Keratinocyte (primary cell): ENCODE results near the gene DSCAML1. TPM values are rescaled to one million over a fixed set of nuclear protein-coding genes. Genes with fewer than 3 reads are reported as not detected.

Source experiments
- DNase-seq: peaks from one replicate; pipeline ENCODE4 v3.0.0-alpha.2; 2011; ENCODE audit warnings: low read depth, missing footprints, low spot score
- FAIRE-seq: peaks from 2 replicates; lab custom pipeline; 2011; peaks lifted over from hg19 to GRCh38; lab: Jason Lieb, UNC
- H2AFZ ChIP-seq: 2 replicates; pipeline ENCODE4 v1.6.0; 2012; ENCODE audit warnings: low read length, control low read depth, inconsistent platforms; ENCODE audit not compliant: control insufficient read depth
- H3K27ac ChIP-seq: 2 replicates; pipeline ENCODE4 v1.5.1; 2011; ENCODE audit warnings: low read length; ENCODE audit not compliant: control insufficient read depth, insufficient read depth
- H3K27me3 ChIP-seq: 3 replicates; pipeline ENCODE4 v1.6.0; 2011; ENCODE audit warnings: low read length; ENCODE audit not compliant: control insufficient read depth, insufficient read depth; ENCODE audit errors: extremely low read depth
- H3K36me3 ChIP-seq, 2 experiments: 2 replicates in 1 of 2; 3 replicates in 1 of 2; pipeline ENCODE4 v1.5.1; 2011; ENCODE audit warnings: low read length in 2 of 2, mild to moderate bottlenecking in 1 of 2; ENCODE audit not compliant: control insufficient read depth in 2 of 2, insufficient read depth in 2 of 2; ENCODE audit errors: extremely low read depth in 1 of 2
- H3K4me1 ChIP-seq: 3 replicates; pipeline ENCODE4 v1.5.1; 2011; ENCODE audit warnings: low read length; ENCODE audit not compliant: control insufficient read depth, insufficient read depth; ENCODE audit errors: extremely low read depth
- H3K4me2 ChIP-seq: 3 replicates; pipeline ENCODE4 v1.6.0; 2011; ENCODE audit warnings: low read depth, low read length; ENCODE audit not compliant: control insufficient read depth, insufficient read depth; ENCODE audit errors: extremely low read depth
- H3K4me3 ChIP-seq, 3 experiments: fragments of 200-600 bp in 1 of 3; sonication (generic) in 1 of 3; 2 replicates in 2 of 3; 3 replicates in 1 of 3; pipeline ENCODE4 v1.5.1; 2011 to 2016; ENCODE audit warnings: low read length in 3 of 3, mild to moderate bottlenecking in 3 of 3, control low read depth in 2 of 3, inconsistent platforms in 1 of 3, low read depth in 1 of 3, mixed read lengths in 1 of 3, mixed run types in 1 of 3, moderate library complexity in 1 of 3; ENCODE audit not compliant: control insufficient read depth in 2 of 3, insufficient read depth in 2 of 3; ENCODE audit errors: extremely low read depth in 1 of 3
- H3K79me2 ChIP-seq: 2 replicates; pipeline ENCODE4 v1.6.0; 2012; ENCODE audit warnings: low read length; ENCODE audit not compliant: control insufficient read depth, insufficient read depth
- H3K9ac ChIP-seq: 3 replicates; pipeline ENCODE4 v1.6.0; 2011; ENCODE audit warnings: low read length; ENCODE audit not compliant: control insufficient read depth, insufficient read depth; ENCODE audit errors: extremely low read depth
- H3K9me1 ChIP-seq: 3 replicates; pipeline ENCODE4 v1.6.0; 2011; ENCODE audit warnings: low read length; ENCODE audit not compliant: control insufficient read depth, insufficient read depth; ENCODE audit errors: extremely low read depth
- H3K9me3 ChIP-seq: 2 replicates; pipeline ENCODE4 v1.5.1; 2012; ENCODE audit warnings: low read depth, low read length; ENCODE audit not compliant: control insufficient read depth
- H4K20me1 ChIP-seq: 3 replicates; pipeline ENCODE4 v1.6.0; 2011; ENCODE audit warnings: low read length; ENCODE audit not compliant: control insufficient read depth, insufficient read depth; ENCODE audit errors: extremely low read depth
- CTCF ChIP-seq, 3 experiments: IDR thresholded peaks in 1 of 3; conservative IDR thresholded peaks in 1 of 3; optimal IDR thresholded peaks in 1 of 3; 2 replicates in 2 of 3; 3 replicates in 1 of 3; pipeline versions ENCODE3 to v1.5.1; 2011; ENCODE audit warnings: low read length in 3 of 3, mild to moderate bottlenecking in 3 of 3, moderate library complexity in 2 of 3, control low read depth in 1 of 3, inconsistent platforms in 1 of 3; ENCODE audit not compliant: insufficient read depth in 2 of 3; ENCODE audit errors: extremely low read depth in 1 of 3
- EZH2 ChIP-seq: IDR thresholded peaks from one replicate; pipeline ENCODE4 v1.6.1; 2012; ENCODE audit warnings: inconsistent platforms, mild to moderate bottlenecking, low read length, moderate library complexity
- dilution Hi-C: fragments of 300-500 bp; cut with MboI; formaldehyde crosslinking; loops from one replicate; pipeline ENCODE4 v1.7.0; 2020; ENCODE audit warnings: low sequenced_read_pairs; ENCODE audit not compliant: extremely low pct_ligation_motif_present
- polyA plus RNA-seq, 5 experiments: library from polyadenylated mRNA; depleted of rRNA in 3 of 5; stranded (reverse) in 3 of 5; stranded (forward) in 1 of 5; unstranded in 1 of 5; fragments of >200 nt; gene quantifications; 1 replicate in 1 of 5; 2 replicates in 3 of 5; 3 replicates in 1 of 5; pipeline versions ENCODE4 v1.2.1 to v1.2.3, GENCODE V29; 2011 to 2012; ENCODE audit warnings: missing spikeins in 2 of 5, low read depth in 1 of 5, low replicate concordance in 1 of 5

DSCAML1 gene
- polyA plus RNA-seq, 1 donor (not counting 4 experiments of a cell fraction or from before 2014, with no cell fraction given) = not detected

- DNase-seq (no peak), FAIRE-seq (no peak)
- Histone ChIP-seq H3K79me2 (no peaks in the 10 kb centered on the region), H2AFZ (no peak overlapping the region), H3K36me3 (no peaks in the 10 kb centered on the region), H3K9me3 (no peaks in the 10 kb centered on the region), H3K9ac (no peak overlapping the region), H3K27ac (no peak overlapping the region), H4K20me1 (no peaks in the 10 kb centered on the region), H3K27me3 (peaks cover 42% of the 10 kb centered on the region), H3K9me1 (no peaks in the 10 kb centered on the region), H3K4me2 (no peak overlapping the region), H3K4me1 (no peaks in the 10 kb centered on the region), H3K4me3 (no peak overlapping the region)
- dilution Hi-C loops = no loop called here
- TF ChIP-seq CTCF (optimal IDR thresholded peaks at IDR 0.05 in 1 of 3, IDR thresholded peaks at IDR 0.05 in 1 of 3, conservative IDR thresholded peaks at IDR 0.05 in 1 of 3; ENCODE audit: extremely low read depth in 1 of 3, insufficient read depth in 2 of 3, low read length in 3 of 3) (no peak), EZH2 (no peak)
These were observed 287.5 kb downstream of the DSCAML1 start for GRCh38 chr11:117509543-117509942.

GRCh38 chr11:117506971-117507370 lies 290.0 kb downstream of the DSCAML1 start:
- Histone ChIP-seq H3K79me2 (no peaks in the 10 kb centered on the region), H3K27me3 (peaks cover 44% of the 10 kb centered on the region), H2AFZ (no peak overlapping the region), H3K36me3 (no peaks in the 10 kb centered on the region), H3K27ac (no peak overlapping the region), H3K9me1 (no peaks in the 10 kb centered on the region), H3K4me3 (no peak overlapping the region), H3K9ac (no peak overlapping the region), H3K4me2 (no peak overlapping the region), H3K9me3 (no peaks in the 10 kb centered on the region), H4K20me1 (no peaks in the 10 kb centered on the region), H3K4me1 (no peaks in the 10 kb centered on the region)
- FAIRE-seq = no peak
- no peak for DNase-seq
- dilution Hi-C loops = no loop called here
- no peak for TF ChIP-seq EZH2
- TF ChIP-seq CTCF (optimal IDR thresholded peaks at IDR 0.05 in 1 of 3, IDR thresholded peaks at IDR 0.05 in 1 of 3, conservative IDR thresholded peaks at IDR 0.05 in 1 of 3; ENCODE audit: extremely low read depth in 1 of 3, insufficient read depth in 2 of 3, low read length in 3 of 3) = no peak
